LNCAP (cell line): Measurements from ENCODE around the gene GRIFIN.
A peak's percentile ranks its signal among the peaks of the same experiment; 100 is the strongest.

Experiments
- TF ChIP-seq, protein P1 (sequence below): fragments of 450-650 bp; IDR thresholded peaks from 2 replicates; pipeline ENCODE4 v1.5.1; 2017; ENCODE audit warnings: mild to moderate bottlenecking

Gene GRIFIN

DNA sequence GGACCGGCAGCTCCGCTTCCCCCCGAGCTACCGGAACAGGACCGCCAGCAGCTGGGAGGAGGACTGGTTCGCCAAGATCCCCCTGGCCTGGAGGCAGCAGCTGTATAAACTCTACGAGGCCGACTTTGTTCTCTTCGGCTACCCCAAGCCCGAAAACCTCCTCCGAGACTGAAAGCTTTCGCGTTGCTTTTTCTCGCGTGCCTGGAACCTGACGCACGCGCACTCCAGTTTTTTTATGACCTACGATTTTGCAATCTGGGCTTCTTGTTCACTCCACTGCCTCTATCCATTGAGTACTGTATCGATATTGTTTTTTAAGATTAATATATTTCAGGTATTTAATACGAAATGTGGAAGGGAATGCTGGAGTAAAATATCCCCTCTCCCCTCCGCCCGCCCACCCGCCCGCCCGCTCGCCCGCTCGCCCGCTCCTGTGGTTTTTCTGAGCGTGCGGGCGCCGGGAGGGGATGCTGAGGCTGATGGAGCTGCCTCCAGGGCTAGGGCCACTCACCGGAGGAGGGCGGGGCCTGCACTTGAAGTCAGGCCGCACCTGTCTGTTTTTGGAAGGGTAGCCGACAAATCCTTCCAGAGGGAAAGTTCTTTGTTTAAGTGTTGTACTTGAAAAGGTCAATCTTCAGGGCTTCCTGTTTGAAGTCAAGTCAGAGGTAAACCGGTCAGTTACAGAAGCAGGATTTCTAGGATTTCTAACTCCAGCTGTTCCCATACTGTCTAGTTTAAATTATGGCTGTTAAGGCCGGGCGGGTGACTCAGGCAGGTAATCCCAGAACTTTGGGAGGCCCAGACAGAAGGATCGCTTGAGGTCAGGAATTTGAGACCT, 42.3 kb downstream of the GRIFIN start:
- TF ChIP-seq, protein P1, sequence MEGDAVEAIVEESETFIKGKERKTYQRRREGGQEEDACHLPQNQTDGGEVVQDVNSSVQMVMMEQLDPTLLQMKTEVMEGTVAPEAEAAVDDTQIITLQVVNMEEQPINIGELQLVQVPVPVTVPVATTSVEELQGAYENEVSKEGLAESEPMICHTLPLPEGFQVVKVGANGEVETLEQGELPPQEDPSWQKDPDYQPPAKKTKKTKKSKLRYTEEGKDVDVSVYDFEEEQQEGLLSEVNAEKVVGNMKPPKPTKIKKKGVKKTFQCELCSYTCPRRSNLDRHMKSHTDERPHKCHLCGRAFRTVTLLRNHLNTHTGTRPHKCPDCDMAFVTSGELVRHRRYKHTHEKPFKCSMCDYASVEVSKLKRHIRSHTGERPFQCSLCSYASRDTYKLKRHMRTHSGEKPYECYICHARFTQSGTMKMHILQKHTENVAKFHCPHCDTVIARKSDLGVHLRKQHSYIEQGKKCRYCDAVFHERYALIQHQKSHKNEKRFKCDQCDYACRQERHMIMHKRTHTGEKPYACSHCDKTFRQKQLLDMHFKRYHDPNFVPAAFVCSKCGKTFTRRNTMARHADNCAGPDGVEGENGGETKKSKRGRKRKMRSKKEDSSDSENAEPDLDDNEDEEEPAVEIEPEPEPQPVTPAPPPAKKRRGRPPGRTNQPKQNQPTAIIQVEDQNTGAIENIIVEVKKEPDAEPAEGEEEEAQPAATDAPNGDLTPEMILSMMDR: no peak

DNA sequence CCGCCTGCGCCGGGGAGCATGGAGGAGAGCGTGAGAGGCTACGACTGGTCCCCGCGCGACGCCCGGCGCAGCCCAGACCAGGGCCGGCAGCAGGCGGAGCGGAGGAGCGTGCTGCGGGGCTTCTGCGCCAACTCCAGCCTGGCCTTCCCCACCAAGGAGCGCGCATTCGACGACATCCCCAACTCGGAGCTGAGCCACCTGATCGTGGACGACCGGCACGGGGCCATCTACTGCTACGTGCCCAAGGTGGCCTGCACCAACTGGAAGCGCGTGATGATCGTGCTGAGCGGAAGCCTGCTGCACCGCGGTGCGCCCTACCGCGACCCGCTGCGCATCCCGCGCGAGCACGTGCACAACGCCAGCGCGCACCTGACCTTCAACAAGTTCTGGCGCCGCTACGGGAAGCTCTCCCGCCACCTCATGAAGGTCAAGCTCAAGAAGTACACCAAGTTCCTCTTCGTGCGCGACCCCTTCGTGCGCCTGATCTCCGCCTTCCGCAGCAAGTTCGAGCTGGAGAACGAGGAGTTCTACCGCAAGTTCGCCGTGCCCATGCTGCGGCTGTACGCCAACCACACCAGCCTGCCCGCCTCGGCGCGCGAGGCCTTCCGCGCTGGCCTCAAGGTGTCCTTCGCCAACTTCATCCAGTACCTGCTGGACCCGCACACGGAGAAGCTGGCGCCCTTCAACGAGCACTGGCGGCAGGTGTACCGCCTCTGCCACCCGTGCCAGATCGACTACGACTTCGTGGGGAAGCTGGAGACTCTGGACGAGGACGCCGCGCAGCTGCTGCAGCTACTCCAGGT, 43.1 kb downstream of the GRIFIN start:
- TF ChIP-seq, protein P1: no peak

DNA sequence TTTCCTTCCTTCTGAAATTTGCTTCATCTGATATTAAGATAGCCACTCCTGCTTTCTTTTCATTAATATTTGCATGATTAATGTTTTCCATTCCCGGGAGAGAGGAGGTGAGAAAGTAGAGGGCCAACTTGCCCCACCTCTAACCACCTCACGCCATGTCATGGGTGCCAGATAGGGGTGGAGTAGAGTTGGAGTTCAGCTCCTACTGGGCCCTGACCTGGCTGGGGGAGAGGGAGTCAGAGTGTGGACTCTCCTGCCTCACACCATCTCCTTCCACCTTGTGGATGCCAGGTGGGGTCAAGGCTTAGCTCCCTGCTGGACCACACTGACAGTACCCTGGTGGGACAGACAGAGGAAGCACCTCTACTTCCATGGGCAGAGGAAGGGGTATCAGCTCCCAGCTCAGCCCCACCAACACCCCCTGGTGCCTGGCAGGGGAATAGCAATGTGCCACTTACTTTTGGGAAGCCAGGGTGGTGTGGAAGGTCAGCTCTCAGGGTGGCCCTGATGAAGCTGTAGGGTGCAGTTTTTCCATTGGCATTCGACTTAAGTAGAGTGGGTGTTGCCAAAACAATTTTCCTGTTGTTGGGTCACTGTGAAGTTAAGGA, 44.8 kb downstream of the GRIFIN start:
- TF ChIP-seq, protein P1: peak; percentile 29; the same call in 1 of the 2 replicates

DNA sequence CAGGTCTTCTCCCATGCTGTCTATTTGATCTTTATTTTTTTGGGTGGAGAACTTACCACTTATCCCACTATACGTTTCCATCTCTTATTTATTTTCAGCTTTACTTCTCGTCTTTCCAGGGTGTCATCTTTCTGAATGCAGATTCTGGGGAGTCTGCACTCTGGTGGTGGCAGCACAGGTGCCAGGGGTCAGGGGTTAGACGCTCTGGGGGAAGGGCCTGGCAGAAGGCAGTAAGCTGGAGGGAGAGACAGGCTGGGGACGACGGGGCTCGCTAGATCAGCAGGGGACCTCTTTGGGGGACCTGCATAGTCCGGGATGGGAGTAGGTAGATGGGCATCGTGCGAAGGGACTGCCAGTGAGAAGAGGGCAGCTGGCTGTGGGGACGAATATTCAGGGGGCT, 50.4 kb downstream of the GRIFIN start:
- TF ChIP-seq, protein P1: no peak
